ENCODE measurements around the gene EIF2S1. TPM values are rescaled to one million over a fixed set of nuclear protein-coding genes. Genes with fewer than 3 reads are reported as not detected.

EIF2S1 gene
- total and polyA plus RNA-seq, 2 of the 13 experiments (the other 11 are each of a cell fraction or from before 2014, with no cell fraction given): 49.1 to 246 TPM

DNA sequence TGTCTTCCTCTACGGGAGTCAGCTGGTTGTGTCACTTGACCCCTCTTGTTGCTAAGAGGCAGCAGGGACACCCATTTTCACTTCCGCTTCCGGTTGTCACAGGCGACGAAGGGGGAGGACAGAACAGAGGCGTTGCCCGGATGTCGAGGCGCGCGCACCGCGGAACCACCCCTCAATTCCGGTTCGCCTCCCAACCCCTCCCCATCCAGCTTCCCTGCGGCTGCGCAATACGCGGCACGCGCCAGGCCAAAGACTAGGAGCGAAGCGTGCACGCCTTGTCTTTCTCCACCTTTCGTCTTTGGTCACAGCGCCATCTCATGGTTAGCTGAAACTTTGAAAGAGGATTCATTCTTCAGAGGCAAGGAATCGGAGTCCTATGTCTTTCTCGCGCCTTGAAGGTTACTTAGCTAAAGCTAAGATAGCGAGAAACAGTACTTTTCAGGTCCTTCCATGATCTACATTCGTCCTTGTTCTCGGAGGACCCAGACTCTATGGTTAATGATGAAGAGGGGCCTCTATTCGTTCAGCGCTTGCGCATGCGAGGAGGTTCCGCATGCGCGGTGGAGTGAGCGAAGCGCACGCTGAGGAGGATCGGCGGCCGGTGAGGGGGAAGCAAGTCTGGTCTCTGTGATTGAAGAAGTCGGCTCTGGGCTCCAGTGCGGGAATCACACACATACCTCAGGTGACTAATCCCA is at the start of gene EIF2S1, which contains the start of gene ATP6V1D (continued):
- TF ChIP-seq EEA1 (CRISPR knock-in tag; IDR thresholded peaks at IDR 0.05; ENCODE audit: borderline replicate concordance): peak; percentile 17; the same call in 1 of the 2 replicates
- peak; percentile 49 for TF ChIP-seq SOX5 (CRISPR knock-in tag; IDR thresholded peaks at IDR 0.05; ENCODE audit: borderline replicate concordance)
- TF ChIP-seq, protein P1, sequence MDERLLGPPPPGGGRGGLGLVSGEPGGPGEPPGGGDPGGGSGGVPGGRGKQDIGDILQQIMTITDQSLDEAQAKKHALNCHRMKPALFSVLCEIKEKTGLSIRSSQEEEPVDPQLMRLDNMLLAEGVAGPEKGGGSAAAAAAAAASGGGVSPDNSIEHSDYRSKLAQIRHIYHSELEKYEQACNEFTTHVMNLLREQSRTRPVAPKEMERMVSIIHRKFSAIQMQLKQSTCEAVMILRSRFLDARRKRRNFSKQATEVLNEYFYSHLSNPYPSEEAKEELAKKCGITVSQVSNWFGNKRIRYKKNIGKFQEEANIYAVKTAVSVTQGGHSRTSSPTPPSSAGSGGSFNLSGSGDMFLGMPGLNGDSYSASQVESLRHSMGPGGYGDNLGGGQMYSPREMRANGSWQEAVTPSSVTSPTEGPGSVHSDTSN (CRISPR knock-in tag; IDR thresholded peaks at IDR 0.05): no peak
- peak; percentile 52; the same call in 1 of the 2 replicates for TF ChIP-seq ZBTB43 (CRISPR knock-in tag; conservative IDR thresholded peaks at IDR 0.05)
- TF ChIP-seq NR2F6 (IDR thresholded peaks at IDR 0.05): peak; percentile 75; the same call in 1 of the 2 replicates
- TF ChIP-seq NR2F6 (CRISPR knock-in tag; IDR thresholded peaks at IDR 0.05): peak; percentile 79; the same call in 1 of the 2 replicates
- TF ChIP-seq KDM2A (CRISPR knock-in tag; IDR thresholded peaks at IDR 0.05; ENCODE audit: borderline replicate concordance, low read depth): peak; percentile 79
- TF ChIP-seq ZNF460 (CRISPR knock-in tag; IDR thresholded peaks at IDR 0.05; ENCODE audit: borderline replicate concordance): no peak
- no peak for TF ChIP-seq TSC22D2 (CRISPR knock-in tag; IDR thresholded peaks at IDR 0.05; ENCODE audit: borderline replicate concordance)
- peak; percentile 90 for TF ChIP-seq MEIS2 (CRISPR knock-in tag; IDR thresholded peaks at IDR 0.05)
- no peak for TF ChIP-seq ZFAT (CRISPR knock-in tag; conservative IDR thresholded peaks at IDR 0.05)
- no peak for TF ChIP-seq ZNF12 (CRISPR knock-in tag; IDR thresholded peaks at IDR 0.05)
- TF ChIP-seq ZNF3 (CRISPR knock-in tag; IDR thresholded peaks at IDR 0.05): no peak
- TF ChIP-seq, protein P2, sequence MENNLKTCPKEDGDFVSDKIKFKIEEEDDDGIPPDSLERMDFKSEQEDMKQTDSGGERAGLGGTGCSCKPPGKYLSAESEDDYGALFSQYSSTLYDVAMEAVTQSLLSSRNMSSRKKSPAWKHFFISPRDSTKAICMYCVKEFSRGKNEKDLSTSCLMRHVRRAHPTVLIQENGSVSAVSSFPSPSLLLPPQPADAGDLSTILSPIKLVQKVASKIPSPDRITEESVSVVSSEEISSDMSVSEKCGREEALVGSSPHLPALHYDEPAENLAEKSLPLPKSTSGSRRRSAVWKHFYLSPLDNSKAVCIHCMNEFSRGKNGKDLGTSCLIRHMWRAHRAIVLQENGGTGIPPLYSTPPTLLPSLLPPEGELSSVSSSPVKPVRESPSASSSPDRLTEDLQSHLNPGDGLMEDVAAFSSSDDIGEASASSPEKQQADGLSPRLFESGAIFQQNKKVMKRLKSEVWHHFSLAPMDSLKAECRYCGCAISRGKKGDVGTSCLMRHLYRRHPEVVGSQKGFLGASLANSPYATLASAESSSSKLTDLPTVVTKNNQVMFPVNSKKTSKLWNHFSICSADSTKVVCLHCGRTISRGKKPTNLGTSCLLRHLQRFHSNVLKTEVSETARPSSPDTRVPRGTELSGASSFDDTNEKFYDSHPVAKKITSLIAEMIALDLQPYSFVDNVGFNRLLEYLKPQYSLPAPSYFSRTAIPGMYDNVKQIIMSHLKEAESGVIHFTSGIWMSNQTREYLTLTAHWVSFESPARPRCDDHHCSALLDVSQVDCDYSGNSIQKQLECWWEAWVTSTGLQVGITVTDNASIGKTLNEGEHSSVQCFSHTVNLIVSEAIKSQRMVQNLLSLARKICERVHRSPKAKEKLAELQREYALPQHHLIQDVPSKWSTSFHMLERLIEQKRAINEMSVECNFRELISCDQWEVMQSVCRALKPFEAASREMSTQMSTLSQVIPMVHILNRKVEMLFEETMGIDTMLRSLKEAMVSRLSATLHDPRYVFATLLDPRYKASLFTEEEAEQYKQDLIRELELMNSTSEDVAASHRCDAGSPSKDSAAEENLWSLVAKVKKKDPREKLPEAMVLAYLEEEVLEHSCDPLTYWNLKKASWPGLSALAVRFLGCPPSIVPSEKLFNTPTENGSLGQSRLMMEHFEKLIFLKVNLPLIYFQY (CRISPR knock-in tag; IDR thresholded peaks at IDR 0.05; ENCODE audit: borderline replicate concordance): no peak
- no peak for TF ChIP-seq FIP1L1 (IDR thresholded peaks at IDR 0.05; ENCODE audit: borderline replicate concordance, insufficient read depth, low read depth, low read length)
- TF ChIP-seq NFE2L1 (CRISPR knock-in tag; IDR thresholded peaks at IDR 0.05; ENCODE audit: borderline replicate concordance): no peak
- TF ChIP-seq ZNF180 (CRISPR knock-in tag; IDR thresholded peaks at IDR 0.05; ENCODE audit: borderline replicate concordance, low read depth): no peak
- TF ChIP-seq ZKSCAN8 (CRISPR knock-in tag; IDR thresholded peaks at IDR 0.05; ENCODE audit: borderline replicate concordance): 0 out of 2 replicates have a peak, but pooled peaks have one; percentile 2
- peak; percentile 58 for TF ChIP-seq SALL1 (CRISPR knock-in tag; IDR thresholded peaks at IDR 0.05)
- TF ChIP-seq ZFP1 (CRISPR knock-in tag; IDR thresholded peaks at IDR 0.05): no peak; the same call in 1 of the 2 replicates
- no peak for TF ChIP-seq ZNF335 (CRISPR knock-in tag; IDR thresholded peaks at IDR 0.05)
- TF ChIP-seq GABPA (IDR thresholded peaks at IDR 0.05; ENCODE audit: low read depth, low read length): peak; percentile 96
- peak; percentile 96 for TF ChIP-seq GABPA (CRISPR knock-in tag; IDR thresholded peaks at IDR 0.05; ENCODE audit: low read depth)
- peak; percentile 58; the same call in 1 of the 2 replicates for TF ChIP-seq MEF2D (CRISPR knock-in tag; IDR thresholded peaks at IDR 0.05)
- TF ChIP-seq POLR2AphosphoS2 (IDR thresholded peaks at IDR 0.05; ENCODE audit: low read depth, low read length): peak; percentile 30; the same call in 1 of the 2 replicates
- TF ChIP-seq ZFP41 (CRISPR knock-in tag; IDR thresholded peaks at IDR 0.05; ENCODE audit: borderline replicate concordance): no peak
